Lower lobe of right lung (tissue), 2 donors: ENCODE data around the gene PADI3. TPM values are rescaled to one million over a fixed set of nuclear protein-coding genes. Genes with fewer than 3 reads are reported as not detected.
A peak's percentile ranks its signal among the peaks of the same experiment; 100 is the strongest.

ENCODE experiments used
- ATAC-seq, 2 donors: fragments of 200-7000 bp; cut with Tn5 transposase; one replicate each; pipeline ENCODE4 v1.9.1; 2020 to 2022; ENCODE audit warnings: mild to moderate bottlenecking in 2 of 2, moderate library complexity in 2 of 2
- DNase-seq: peaks from one replicate; pipeline ENCODE4 v3.0.0-alpha.2; 2020
- H3K27ac ChIP-seq: fragments of 200-600 bp; one replicate; pipeline ENCODE4 v1.8.0; 2022
- H3K27me3 ChIP-seq: fragments of 200-600 bp; one replicate; pipeline ENCODE4 v1.8.0; 2022; ENCODE audit warnings: low read depth
- H3K36me3 ChIP-seq: fragments of 200-600 bp; one replicate; pipeline ENCODE4 v1.8.0; 2022; ENCODE audit warnings: mild to moderate bottlenecking
- H3K4me1 ChIP-seq: fragments of 200-600 bp; one replicate; pipeline ENCODE4 v1.8.0; 2022
- H3K4me3 ChIP-seq: fragments of 200-600 bp; one replicate; pipeline ENCODE4 v1.8.0; 2022; ENCODE audit warnings: mild to moderate bottlenecking
- H3K9me3 ChIP-seq: fragments of 200-600 bp; one replicate; pipeline ENCODE4 v1.8.0; 2022
- intact Hi-C: fragments of 100-400 bp; cut with DNase I; formaldehyde crosslinking; loops from one replicate; pipeline ENCODE4 v1.11.0; 2022
- total RNA-seq: library from RNA; stranded (reverse); fragmentation: NEBNext Ultra II Directional; extraction: Animal tissue kit (Norgen Biotek cat#: 25700); gene quantifications from one replicate; pipeline ENCODE4 v1.2.1, GENCODE V29; 2021
- TF ChIP-seq, protein P1 (sequence below): fragments of 200-600 bp; IDR thresholded peaks from one replicate; pipeline ENCODE4 v1.8.0; 2022; ENCODE audit warnings: antibody characterized with exemption, mild to moderate bottlenecking
- donor health status: DM: no; HTN: yes; CAD: no; lungs with severe emphysema.

PADI3 gene
- total RNA-seq, 1 donor from 2014 or later, result not detected

DNA sequence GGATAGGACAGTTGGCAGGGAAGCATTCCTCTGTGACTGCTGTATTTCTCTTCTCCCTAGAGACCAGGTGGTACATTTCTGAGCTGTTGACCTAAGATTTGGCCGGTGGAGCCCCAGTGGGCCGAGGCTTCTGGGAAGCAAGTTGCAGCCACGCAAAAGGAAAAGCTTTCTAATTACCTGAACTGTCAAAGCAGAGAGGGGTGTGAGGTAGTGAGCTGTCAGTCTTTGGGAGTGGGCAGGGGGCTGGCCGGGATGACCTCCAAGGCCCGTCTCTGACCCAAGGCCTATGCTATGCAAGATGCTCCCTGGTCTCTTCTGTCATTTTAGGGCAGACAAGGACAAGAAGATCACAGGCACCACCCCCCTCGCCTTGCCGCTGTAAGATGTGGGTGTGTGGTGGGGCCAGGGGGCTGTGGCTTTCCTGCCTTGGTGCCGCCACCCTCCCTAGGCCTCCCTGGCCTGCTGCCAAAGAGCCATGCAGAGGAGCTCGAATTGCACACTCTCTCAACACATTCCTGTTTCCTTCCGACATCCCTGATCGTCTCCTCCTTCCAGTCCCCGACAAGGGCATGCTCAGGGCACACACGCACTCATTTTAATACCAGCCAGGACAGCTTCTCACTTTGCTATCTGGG is 36.3 kb upstream of the PADI3 start:
- Histone ChIP-seq H3K36me3 (no peaks in the 10 kb centered on the region), H3K27me3 (peaks cover 41% of the 10 kb centered on the region), H3K4me1 (peaks cover 21% of the 10 kb centered on the region), H3K9me3 (no peaks in the 10 kb centered on the region), H3K27ac (no peak overlapping the region), H3K4me3 (no peak overlapping the region)
- TF ChIP-seq, protein P1, sequence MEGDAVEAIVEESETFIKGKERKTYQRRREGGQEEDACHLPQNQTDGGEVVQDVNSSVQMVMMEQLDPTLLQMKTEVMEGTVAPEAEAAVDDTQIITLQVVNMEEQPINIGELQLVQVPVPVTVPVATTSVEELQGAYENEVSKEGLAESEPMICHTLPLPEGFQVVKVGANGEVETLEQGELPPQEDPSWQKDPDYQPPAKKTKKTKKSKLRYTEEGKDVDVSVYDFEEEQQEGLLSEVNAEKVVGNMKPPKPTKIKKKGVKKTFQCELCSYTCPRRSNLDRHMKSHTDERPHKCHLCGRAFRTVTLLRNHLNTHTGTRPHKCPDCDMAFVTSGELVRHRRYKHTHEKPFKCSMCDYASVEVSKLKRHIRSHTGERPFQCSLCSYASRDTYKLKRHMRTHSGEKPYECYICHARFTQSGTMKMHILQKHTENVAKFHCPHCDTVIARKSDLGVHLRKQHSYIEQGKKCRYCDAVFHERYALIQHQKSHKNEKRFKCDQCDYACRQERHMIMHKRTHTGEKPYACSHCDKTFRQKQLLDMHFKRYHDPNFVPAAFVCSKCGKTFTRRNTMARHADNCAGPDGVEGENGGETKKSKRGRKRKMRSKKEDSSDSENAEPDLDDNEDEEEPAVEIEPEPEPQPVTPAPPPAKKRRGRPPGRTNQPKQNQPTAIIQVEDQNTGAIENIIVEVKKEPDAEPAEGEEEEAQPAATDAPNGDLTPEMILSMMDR, result no peak
- DNase-seq, result peak; percentile 64
- peak; percentile 12 to 37 for ATAC-seq
- intact Hi-C loops, result no loop called here

DNA sequence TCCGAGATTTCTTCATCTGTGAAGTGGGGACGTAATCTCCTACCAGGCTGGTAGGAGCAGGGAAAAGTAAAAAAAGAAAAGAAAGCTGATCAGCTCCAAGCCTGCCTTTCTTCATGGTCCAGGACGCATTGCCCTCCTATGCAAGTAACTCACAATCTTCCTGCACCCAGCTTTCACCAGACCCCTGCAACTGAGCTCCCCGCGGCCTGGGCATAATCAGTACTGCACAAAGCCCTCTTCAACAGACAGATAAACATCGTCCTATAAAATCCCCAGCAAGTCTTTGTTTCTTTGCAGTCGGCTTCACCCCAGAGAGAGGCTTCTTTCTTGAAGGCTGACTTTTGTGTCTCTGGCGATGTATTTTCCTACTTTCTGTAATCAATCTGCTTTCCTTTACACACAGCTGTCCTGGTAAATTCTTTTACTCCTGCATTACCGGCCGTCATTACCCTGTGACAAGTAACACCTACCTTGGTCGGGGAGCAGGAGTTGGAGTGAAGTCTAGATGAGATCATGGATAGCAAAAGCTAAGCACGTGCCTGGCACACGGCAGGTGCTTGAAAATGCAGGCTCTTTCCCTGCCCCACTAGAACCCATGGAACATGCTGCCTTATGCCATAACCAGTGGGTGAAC is 35.6 kb upstream of the PADI3 start:
- no peak overlapping the region for H3K27ac ChIP-seq
- H3K9me3 ChIP-seq, result no peaks in the 10 kb centered on the region
- H3K27me3 ChIP-seq, result peaks cover 41% of the 10 kb centered on the region
- no peaks in the 10 kb centered on the region for H3K36me3 ChIP-seq
- no peak overlapping the region for H3K4me3 ChIP-seq
- no peak for ATAC-seq
- H3K4me1 ChIP-seq, result peaks cover 15% of the 10 kb centered on the region
- TF ChIP-seq, protein P1, result no peak
- intact Hi-C loops, result no loop called here
- no peak for DNase-seq

DNA sequence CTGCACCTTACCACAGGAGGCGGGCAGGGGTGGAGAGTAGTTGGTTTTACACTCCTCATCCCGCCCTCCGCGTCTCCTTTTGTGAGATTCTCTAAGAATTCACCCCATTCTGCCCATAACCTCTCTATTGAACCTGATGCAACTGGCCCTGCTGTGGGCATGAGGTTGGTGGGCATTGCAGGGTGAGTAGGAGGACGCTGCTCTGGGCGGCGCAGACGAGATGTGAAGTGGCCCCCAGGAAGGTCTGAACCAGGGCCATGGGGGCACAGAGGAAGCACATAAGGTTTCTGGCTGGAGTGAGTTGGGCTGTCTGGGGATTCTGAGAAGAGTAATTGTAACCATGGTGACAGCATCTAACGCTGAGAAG is 35.1 kb upstream of the PADI3 start:
- DNase-seq (no peak), ATAC-seq (no peak)
- Histone ChIP-seq H3K27ac (no peak overlapping the region), H3K36me3 (no peaks in the 10 kb centered on the region), H3K27me3 (peaks cover 41% of the 10 kb centered on the region), H3K9me3 (no peaks in the 10 kb centered on the region), H3K4me3 (no peak overlapping the region), H3K4me1 (peaks cover 15% of the 10 kb centered on the region)
- intact Hi-C loops, result no loop called here
- TF ChIP-seq, protein P1, result no peak

DNA sequence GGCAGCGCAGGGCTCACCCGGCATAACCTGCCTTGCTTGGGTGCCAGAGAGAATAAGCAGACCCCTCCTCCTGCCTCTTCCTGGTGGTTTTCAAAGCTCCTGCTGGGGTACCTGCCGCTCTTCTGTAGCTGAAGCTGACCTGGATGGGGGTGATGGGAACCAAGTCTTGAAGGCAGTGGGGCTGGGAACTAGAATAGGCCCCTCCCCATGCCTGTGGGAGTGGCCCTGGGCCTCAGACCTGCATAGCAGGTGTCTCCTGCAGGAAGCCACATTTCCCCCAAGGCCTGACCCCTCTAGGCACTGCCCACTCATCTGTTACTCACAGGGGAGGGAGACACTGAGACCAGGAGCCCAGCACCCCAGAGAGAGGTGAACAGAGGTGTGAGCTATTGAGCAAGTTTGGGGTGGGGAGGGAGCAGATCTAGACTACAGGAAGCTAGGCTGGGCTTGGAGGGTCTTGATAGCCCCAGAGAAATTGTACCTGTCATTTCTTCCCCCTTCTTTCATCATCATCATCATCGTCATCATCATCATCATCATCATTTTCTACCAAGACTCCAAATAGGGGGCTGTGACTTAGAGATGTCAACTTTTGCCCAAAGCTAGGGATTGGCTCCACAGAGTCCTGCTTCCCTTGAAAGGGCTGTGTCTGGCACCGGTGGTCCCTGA is 33.9 kb upstream of the PADI3 start:
- peaks cover 41% of the 10 kb centered on the region for H3K27me3 ChIP-seq
- DNase-seq, result no peak
- no peak for ATAC-seq
- H3K4me3 ChIP-seq, result no peak overlapping the region
- no peaks in the 10 kb centered on the region for H3K36me3 ChIP-seq
- H3K4me1 ChIP-seq, result peaks cover 15% of the 10 kb centered on the region
- H3K9me3 ChIP-seq, result no peaks in the 10 kb centered on the region
- intact Hi-C loops, result no loop called here
- TF ChIP-seq, protein P1, result no peak
- no peak overlapping the region for H3K27ac ChIP-seq

GRCh38 chr1:17215545-17215890 is 33.4 kb upstream of the PADI3 start:
- H3K4me1 ChIP-seq, result peaks cover 15% of the 10 kb centered on the region
- intact Hi-C loops, result no loop called here
- no peak overlapping the region for H3K4me3 ChIP-seq
- no peaks in the 10 kb centered on the region for H3K9me3 ChIP-seq
- TF ChIP-seq, protein P1, result no peak
- DNase-seq (no peak), ATAC-seq (no peak)
- no peaks in the 10 kb centered on the region for H3K36me3 ChIP-seq
- no peak overlapping the region for H3K27ac ChIP-seq
- peaks cover 41% of the 10 kb centered on the region for H3K27me3 ChIP-seq
